ENCODE results near the gene BRD3.

Gene BRD3

GRCh38 chr9:134037641-134038040 lies 30.2 kb downstream of the BRD3 start:
- DNase-seq (ENCODE audit: low read depth): no peak
- TF ChIP-seq, protein P1, sequence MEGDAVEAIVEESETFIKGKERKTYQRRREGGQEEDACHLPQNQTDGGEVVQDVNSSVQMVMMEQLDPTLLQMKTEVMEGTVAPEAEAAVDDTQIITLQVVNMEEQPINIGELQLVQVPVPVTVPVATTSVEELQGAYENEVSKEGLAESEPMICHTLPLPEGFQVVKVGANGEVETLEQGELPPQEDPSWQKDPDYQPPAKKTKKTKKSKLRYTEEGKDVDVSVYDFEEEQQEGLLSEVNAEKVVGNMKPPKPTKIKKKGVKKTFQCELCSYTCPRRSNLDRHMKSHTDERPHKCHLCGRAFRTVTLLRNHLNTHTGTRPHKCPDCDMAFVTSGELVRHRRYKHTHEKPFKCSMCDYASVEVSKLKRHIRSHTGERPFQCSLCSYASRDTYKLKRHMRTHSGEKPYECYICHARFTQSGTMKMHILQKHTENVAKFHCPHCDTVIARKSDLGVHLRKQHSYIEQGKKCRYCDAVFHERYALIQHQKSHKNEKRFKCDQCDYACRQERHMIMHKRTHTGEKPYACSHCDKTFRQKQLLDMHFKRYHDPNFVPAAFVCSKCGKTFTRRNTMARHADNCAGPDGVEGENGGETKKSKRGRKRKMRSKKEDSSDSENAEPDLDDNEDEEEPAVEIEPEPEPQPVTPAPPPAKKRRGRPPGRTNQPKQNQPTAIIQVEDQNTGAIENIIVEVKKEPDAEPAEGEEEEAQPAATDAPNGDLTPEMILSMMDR (conservative IDR thresholded peaks at IDR 0.05; ENCODE audit: control insufficient read depth, insufficient read depth, low read depth, low read length): no peak
- H3K4me3 ChIP-seq (ENCODE audit: control insufficient read depth, low read depth, low read length): no peak overlapping the region

DNA sequence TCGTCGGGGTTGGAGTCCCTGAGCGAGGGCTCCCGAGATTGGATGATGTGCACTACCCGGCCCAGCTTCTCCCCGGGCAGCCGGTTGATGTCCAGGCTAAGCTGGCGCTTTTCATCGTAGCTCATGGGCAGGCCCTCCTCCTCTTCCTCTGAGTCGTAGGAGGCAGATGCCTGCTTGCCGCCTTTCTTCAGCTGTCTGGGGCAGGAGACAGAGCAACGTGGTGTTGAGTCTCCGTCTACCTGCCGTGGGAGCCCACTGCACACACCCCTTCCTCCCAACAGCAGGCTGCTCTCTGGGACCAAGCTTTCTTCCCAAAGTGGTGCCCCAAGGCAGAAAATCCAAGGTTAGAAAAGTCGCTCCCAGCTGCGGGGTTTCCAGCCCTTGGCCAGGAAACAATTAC lies 31.7 kb downstream of the BRD3 start:
- H3K4me3 ChIP-seq (ENCODE audit: control insufficient read depth, low read depth, low read length): no peak overlapping the region
- no peak for DNase-seq (ENCODE audit: low read depth)
- TF ChIP-seq, protein P1 (conservative IDR thresholded peaks at IDR 0.05; ENCODE audit: control insufficient read depth, insufficient read depth, low read depth, low read length): no peak

- no peak overlapping the region for H3K4me3 ChIP-seq (ENCODE audit: control insufficient read depth, low read depth, low read length)
- no peak for DNase-seq (ENCODE audit: low read depth)
- TF ChIP-seq, protein P1 (conservative IDR thresholded peaks at IDR 0.05; ENCODE audit: control insufficient read depth, insufficient read depth, low read depth, low read length): no peak
Measured at GRCh38 chr9:134035041-134036039, 32.5 kb downstream of the BRD3 start.

- TF ChIP-seq, protein P1 (conservative IDR thresholded peaks at IDR 0.05; ENCODE audit: control insufficient read depth, insufficient read depth, low read depth, low read length): no peak
- H3K4me3 ChIP-seq (ENCODE audit: control insufficient read depth, low read depth, low read length): no peak overlapping the region
- DNase-seq (ENCODE audit: low read depth): no peak
Measured at GRCh38 chr9:134034215-134035040, 33.4 kb downstream of the BRD3 start.

- DNase-seq (ENCODE audit: low read depth): no peak
- H3K4me3 ChIP-seq (ENCODE audit: control insufficient read depth, low read depth, low read length): no peak overlapping the region
- TF ChIP-seq, protein P1 (conservative IDR thresholded peaks at IDR 0.05; ENCODE audit: control insufficient read depth, insufficient read depth, low read depth, low read length): no peak
Measured at GRCh38 chr9:134033516-134034214, 34.2 kb downstream of the BRD3 start.

All from fibroblast of mammary gland (primary cell).